CD14-positive monocyte (primary cell): ENCODE measurements around the gene ECHDC1. TPM values are rescaled to one million over a fixed set of nuclear protein-coding genes. Genes with fewer than 3 reads are reported as not detected.

Source experiments
- DNase-seq, 3 donors: peaks; one replicate each; pipeline ENCODE4 v3.0.0-alpha.2; 2011 to 2022
- H2AFZ ChIP-seq: 2 replicates; pipeline ENCODE4 v1.6.0; 2012; ENCODE audit warnings: mild to moderate bottlenecking, low read depth, low read length, inconsistent platforms; ENCODE audit not compliant: insufficient read depth, poor library complexity, severe bottlenecking
- H3K27ac ChIP-seq, 2 donors: 1 replicate in 1 of 2; 2 replicates in 1 of 2; pipeline ENCODE4 v1.5.1; 2012 to 2013; ENCODE audit warnings: low read length in 2 of 2, control low read depth in 1 of 2, inconsistent platforms in 1 of 2, low read depth in 1 of 2, mild to moderate bottlenecking in 1 of 2
- H3K27me3 ChIP-seq, 2 donors: one replicate each; pipeline versions ENCODE4 v1.6.0 to v1.6.1; 2011 to 2013; ENCODE audit warnings: low read length in 2 of 2; ENCODE audit not compliant: control insufficient read depth in 2 of 2, insufficient read depth in 2 of 2
- H3K36me3 ChIP-seq, 2 donors: replicated peaks in 1 of 2; 1 replicate in 1 of 2; 2 replicates in 1 of 2; pipeline versions ENCODE4 v1.5.1 to v1.6.1; 2012 to 2013; ENCODE audit warnings: low read length in 2 of 2, control low read depth in 1 of 2, inconsistent platforms in 1 of 2, mild to moderate bottlenecking in 1 of 2; ENCODE audit not compliant: insufficient read depth in 2 of 2, control insufficient read depth in 1 of 2
- H3K4me1 ChIP-seq, 2 donors: 1 replicate in 1 of 2; 2 replicates in 1 of 2; pipeline versions ENCODE4 v1.5.1 to v1.6.1; 2012 to 2013; ENCODE audit warnings: low read length in 2 of 2, control low read depth in 1 of 2, inconsistent platforms in 1 of 2, mild to moderate bottlenecking in 1 of 2, moderate library complexity in 1 of 2; ENCODE audit not compliant: insufficient read depth in 2 of 2, control insufficient read depth in 1 of 2
- H3K4me2 ChIP-seq: replicated peaks from 2 replicates; pipeline ENCODE3; 2012; ENCODE audit warnings: low read length, moderate library complexity, mild to moderate bottlenecking; ENCODE audit not compliant: poor library complexity, severe bottlenecking; ENCODE audit errors: extremely low read depth
- H3K4me3 ChIP-seq, 3 experiments: fragments of 200-600 bp in 1 of 3; sonication (generic) in 1 of 3; replicated peaks in 1 of 3; 1 replicate in 2 of 3; 2 replicates in 1 of 3; pipeline ENCODE4 v1.5.1; 2011 to 2013; ENCODE audit warnings: low read length in 3 of 3, mild to moderate bottlenecking in 3 of 3, control low read depth in 2 of 3, low read depth in 2 of 3, inconsistent platforms in 1 of 3, moderate library complexity in 1 of 3
- H3K79me2 ChIP-seq: 2 replicates; pipeline ENCODE4 v1.6.0; 2012; ENCODE audit warnings: mild to moderate bottlenecking, control low read depth, inconsistent platforms, low read length, moderate library complexity; ENCODE audit not compliant: insufficient read depth
- H3K9ac ChIP-seq: 2 replicates; pipeline ENCODE4 v1.6.0; 2017; ENCODE audit warnings: low read length, mild to moderate bottlenecking; ENCODE audit not compliant: insufficient read depth, poor library complexity, severe bottlenecking
- H3K9me3 ChIP-seq, 2 donors: replicated peaks in 1 of 2; 1 replicate in 1 of 2; 2 replicates in 1 of 2; pipeline versions ENCODE4 v1.5.1 to v1.6.1; 2012 to 2013; ENCODE audit warnings: low read length in 2 of 2, control low read depth in 1 of 2; ENCODE audit not compliant: control insufficient read depth in 1 of 2, insufficient read depth in 1 of 2
- H4K20me1 ChIP-seq: 2 replicates; pipeline ENCODE4 v1.6.0; 2012; ENCODE audit warnings: mild to moderate bottlenecking, low read length, control low read depth, moderate library complexity; ENCODE audit not compliant: insufficient read depth
- H3K27ac Mint-ChIP-seq, 7 donors: one replicate each; pipeline ENCODE4 v1.8.0; 2020; ENCODE audit warnings: mild to moderate bottlenecking in 7 of 7, mixed read lengths in 7 of 7, moderate library complexity in 6 of 7, inconsistent platforms in 2 of 7
- H3K27me3 Mint-ChIP-seq, 3 donors: one replicate each; pipeline ENCODE4 v1.8.0; 2021 to 2022; ENCODE audit warnings: low read depth in 3 of 3, mild to moderate bottlenecking in 3 of 3, mixed read lengths in 3 of 3, moderate library complexity in 3 of 3, inconsistent platforms in 1 of 3
- H3K36me3 Mint-ChIP-seq, 2 donors: one replicate each; pipeline ENCODE4 v1.8.0; 2020; ENCODE audit warnings: mixed read lengths in 2 of 2, inconsistent platforms in 1 of 2, mild to moderate bottlenecking in 1 of 2
- H3K4me1 Mint-ChIP-seq: one replicate; pipeline ENCODE4 v1.8.0; 2020; ENCODE audit warnings: mild to moderate bottlenecking, mixed read lengths
- H3K4me3 Mint-ChIP-seq, 2 donors: one replicate each; pipeline ENCODE4 v1.8.0; 2020; ENCODE audit warnings: mild to moderate bottlenecking in 2 of 2, mixed read lengths in 2 of 2, moderate library complexity in 1 of 2
- H3K9me3 Mint-ChIP-seq, 7 donors: one replicate each; pipeline ENCODE4 v1.8.0; 2020 to 2022; ENCODE audit warnings: mixed read lengths in 7 of 7, mild to moderate bottlenecking in 6 of 7, moderate library complexity in 6 of 7, inconsistent platforms in 2 of 7
- CTCF ChIP-seq: fragments of 200-600 bp; IDR thresholded peaks from one replicate; pipeline ENCODE4 v1.8.0; 2022; ENCODE audit warnings: antibody characterized with exemption, mild to moderate bottlenecking
- WGBS: methylation state at CpG from one replicate; pipeline ENCODE4 v1.1.5; 2013; ENCODE audit warnings: missing lambda C conversion rate; ENCODE audit not compliant: insufficient coverage; 5-methylcytosine and 5-hydroxymethylcytosine counted together
- intact Hi-C, 2 donors: fragments of 100-400 bp; cut with micrococcal nuclease; formaldehyde crosslinking; loops; one replicate each; pipeline versions ENCODE4 v1.15.0 to v1.15.1; 2023
- polyA minus RNA-seq: library from RNA; depleted of rRNA, polyadenylated mRNA; stranded (reverse); fragments of >200 nt; gene quantifications from 2 replicates; pipeline ENCODE4 v1.2.3, GENCODE V29; 2012
- polyA plus RNA-seq, 3 donors: library from polyadenylated mRNA; depleted of rRNA in 1 of 3; unstranded in 2 of 3; stranded (reverse) in 1 of 3; fragments of 300-500 nt in 2 of 3; fragments of >200 nt in 1 of 3; fragmentation: Illumina TruSeq in 2 of 3; gene quantifications; 1 replicate in 2 of 3; 2 replicates in 1 of 3; pipeline ENCODE4 v1.2.3, GENCODE V29; 2012 to 2021
- total RNA-seq, 12 experiments: library from RNA in 1 of 12; stranded (reverse) in 1 of 12; fragments of 120-200 nt in 1 of 12; gene quantifications; one replicate each; pipeline ENCODE4 v1.2.4 and lab custom pipeline; 2013 to 2026; ENCODE audit warnings: mixed read lengths in 6 of 12, inconsistent platforms in 1 of 12

Gene ECHDC1
- 79.0 TPM for total RNA-seq (2013)
- polyA plus RNA-seq: 100 to 1,000 TPM in 2 of 3 donors, 10 to 100 TPM in 1; 36.4 to 104 (median 102) TPM
- polyA minus RNA-seq: 27.8 and 28.1 TPM in 2 replicates
- 12.8 to 57.2 (median 40.6) reads per million in 11 experiments for total RNA-seq (lab: John Stamatoyannopoulos, UW)

- H3K79me2 ChIP-seq: peaks cover 76% of the 10 kb centered on the region
- no peaks in the 10 kb centered on the region for H3K27me3 Mint-ChIP-seq
- H3K4me3 Mint-ChIP-seq: no peak within 1 kb of the TSS
- peaks cover 3 to 8% of the 10 kb centered on the region in 2 donors for H3K36me3 Mint-ChIP-seq
- H3K27ac ChIP-seq: peak within 1 kb of the TSS; percentile 92 to 98
- H3K27me3 ChIP-seq: no peaks in the 10 kb centered on the region
- H3K9ac ChIP-seq: peak within 1 kb of the TSS; percentile 94
- peak within 1 kb of the TSS; percentile 84 for H3K4me2 ChIP-seq
- intact Hi-C loops: loop anchor here in 1 of 2 donors (10.0 kb wide), 1 partner anchor 78 kb away; the partner anchor contains the start of gene RNF146
- WGBS: under 1% methylated on average over 74 of the region's 75 CpGs
- no peak within 1 kb of the TSS for H3K27ac Mint-ChIP-seq
- peaks cover 74 to 85% of the 10 kb centered on the region in 2 donors for H3K4me1 ChIP-seq
- H4K20me1 ChIP-seq: peaks cover 10% of the 10 kb centered on the region
- TF ChIP-seq CTCF: no peak
- no peaks in the 10 kb centered on the region for H3K9me3 ChIP-seq
- peak within 1 kb of the TSS; percentile 75 to 93 (median 83) for H3K4me3 ChIP-seq
- peak; percentile 54 to 62 (median 57) for DNase-seq
- H3K36me3 ChIP-seq: no peaks in the 10 kb centered on the region
- H3K9me3 Mint-ChIP-seq: no peaks in the 10 kb centered on the region
- peak within 1 kb of the TSS; percentile 97 for H2AFZ ChIP-seq
- H3K4me1 Mint-ChIP-seq: peaks cover 37% of the 10 kb centered on the region
Measured at GRCh38 chr6:127342946-127343808, at the start of gene ECHDC1. TSS of gene ECHDC1 (minus strand) at chr6:127343609. CDS start at chr6:127331028, 12,581 bp downstream.

- peaks cover 0 to 3% (median 2%) of the 10 kb centered on the region in 3 donors for H3K27me3 Mint-ChIP-seq
- no CpG with 5 or more reads among the region's 1 CpG for WGBS
- DNase-seq: no peak
- H3K4me1 ChIP-seq: no peaks in the 10 kb centered on the region
- no peaks in the 10 kb centered on the region for H3K79me2 ChIP-seq
- H3K4me2 ChIP-seq: no peak overlapping the region
- no peak for TF ChIP-seq CTCF
- H3K9me3 ChIP-seq: no peaks in the 10 kb centered on the region
- H3K4me1 Mint-ChIP-seq: no peaks in the 10 kb centered on the region
- no peak overlapping the region for H2AFZ ChIP-seq
- H3K9ac ChIP-seq: no peak overlapping the region
- no peaks in the 10 kb centered on the region for H3K36me3 Mint-ChIP-seq
- no peaks in the 10 kb centered on the region for H3K27me3 ChIP-seq
- H3K36me3 ChIP-seq: no peaks in the 10 kb centered on the region
- H3K4me3 ChIP-seq: no peak overlapping the region
- intact Hi-C loops: no loop called here
- H3K9me3 Mint-ChIP-seq: peaks cover 0 to under 1% (median 0%) of the 10 kb centered on the region in 7 donors
- no peak overlapping the region for H3K27ac Mint-ChIP-seq
- H4K20me1 ChIP-seq: no peaks in the 10 kb centered on the region
- no peak overlapping the region for H3K27ac ChIP-seq
- H3K4me3 Mint-ChIP-seq: no peak overlapping the region
Measured at GRCh38 chr6:127392301-127392700, 48.9 kb upstream of the ECHDC1 start.
